NCI-H146 (cell line): ENCODE results near the gene VPS16.
"Not testable (repeated sequence)": the region's sequence is repeated elsewhere in the genome, so short reads cannot be mapped to it uniquely, and the experiment has no call there.

Experiments
- DNase-seq: peaks from one replicate; lab custom pipeline; 2025; lab: John Stamatoyannopoulos, UW

Gene VPS16

DNA sequence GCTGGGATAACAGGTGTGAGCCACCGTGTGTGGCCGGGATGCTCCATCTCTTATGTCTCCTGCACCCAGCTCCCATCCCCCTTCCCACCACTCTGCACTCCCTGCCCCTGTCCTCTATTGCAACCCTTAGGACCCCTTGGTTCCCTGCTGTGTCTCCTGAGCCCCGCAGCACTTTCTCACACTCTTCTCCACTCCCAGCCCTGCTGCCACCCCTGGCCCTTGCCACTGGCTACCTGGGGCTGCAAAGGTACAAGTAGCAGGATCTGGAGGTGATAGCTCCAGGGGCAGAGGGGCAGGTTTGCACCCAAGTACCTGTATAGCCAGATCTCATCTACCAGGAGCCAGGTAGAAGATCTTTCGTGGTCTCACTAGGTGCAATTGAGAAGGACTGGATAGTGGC, 33.5 kb upstream of the VPS16 start:
- no peak for DNase-seq

DNA sequence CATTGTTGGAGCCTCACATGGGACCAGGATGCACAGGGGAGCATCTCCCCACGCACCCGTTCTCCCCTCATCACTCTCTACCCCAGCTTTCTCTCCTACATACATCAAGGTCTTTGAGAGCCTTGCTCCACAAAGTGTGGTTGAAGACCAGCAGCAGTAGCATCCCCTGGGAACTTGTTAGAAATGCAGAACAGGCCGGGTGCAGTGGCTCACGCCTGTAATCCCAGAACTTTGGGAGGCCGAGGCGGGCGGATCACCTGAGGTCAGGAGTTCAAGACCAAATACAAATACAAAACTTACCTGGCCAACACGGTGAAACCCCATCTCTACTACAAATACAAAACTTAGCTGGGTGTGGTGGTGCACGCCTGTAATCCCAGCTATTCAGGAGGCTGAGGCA, 32.6 kb upstream of the VPS16 start:
- DNase-seq = not testable (repeated sequence)

GRCh38 chr20:2809690-2810089, 30.9 kb upstream of the VPS16 start:
- no peak for DNase-seq

- no peak for DNase-seq
Observed at GRCh38 chr20:2812189-2812588, 28.4 kb upstream of the VPS16 start.

DNA sequence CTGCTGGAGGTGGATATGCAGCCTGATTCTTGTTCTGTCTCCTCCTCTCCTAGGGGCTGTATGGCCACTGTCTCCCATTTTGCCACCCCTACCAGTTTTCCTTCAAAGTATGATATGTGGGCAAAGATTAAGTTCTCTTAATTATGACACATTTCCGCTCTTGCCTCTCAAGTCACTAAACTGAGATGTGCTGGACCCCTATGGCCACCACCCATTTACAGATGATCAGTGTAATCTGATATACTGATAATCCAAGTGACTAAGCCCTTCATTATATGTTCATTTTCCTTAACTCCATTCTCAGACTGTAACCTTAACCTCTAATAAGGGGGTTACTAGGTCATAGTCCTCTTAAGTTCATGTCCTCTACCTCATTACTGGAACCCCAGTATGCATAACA, 26.5 kb upstream of the VPS16 start:
- no peak for DNase-seq

DNA sequence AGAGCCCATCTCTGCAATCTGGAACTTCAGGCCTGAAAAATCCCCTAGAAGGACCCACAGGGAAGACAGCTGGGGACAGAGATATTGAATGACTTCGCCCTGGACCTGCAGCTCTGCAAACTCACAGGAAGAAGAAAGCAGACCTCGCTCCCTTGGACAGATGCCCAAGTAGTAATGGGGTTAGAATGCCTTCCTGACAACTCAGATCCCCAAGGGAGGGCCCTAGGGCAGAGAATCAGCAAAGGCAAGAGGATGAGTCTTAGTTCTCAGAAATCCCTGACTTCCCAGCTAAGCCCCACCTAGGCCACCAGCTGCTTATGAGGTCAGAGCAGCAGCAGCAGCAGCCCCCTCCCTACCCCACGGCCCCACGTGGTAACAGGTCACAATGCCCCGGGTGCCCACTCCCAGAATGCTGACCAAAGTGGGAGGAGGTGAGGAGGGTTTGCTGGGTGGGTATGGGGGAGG, 25.9 kb upstream of the VPS16 start, which contains the start of gene C20orf141:
Gene C20orf141, plus strand, starts transcription at position 401 of the 465 bp plus-strand sequence. CDS start 198 bp downstream, outside the sequence.
- no peak for DNase-seq

DNA sequence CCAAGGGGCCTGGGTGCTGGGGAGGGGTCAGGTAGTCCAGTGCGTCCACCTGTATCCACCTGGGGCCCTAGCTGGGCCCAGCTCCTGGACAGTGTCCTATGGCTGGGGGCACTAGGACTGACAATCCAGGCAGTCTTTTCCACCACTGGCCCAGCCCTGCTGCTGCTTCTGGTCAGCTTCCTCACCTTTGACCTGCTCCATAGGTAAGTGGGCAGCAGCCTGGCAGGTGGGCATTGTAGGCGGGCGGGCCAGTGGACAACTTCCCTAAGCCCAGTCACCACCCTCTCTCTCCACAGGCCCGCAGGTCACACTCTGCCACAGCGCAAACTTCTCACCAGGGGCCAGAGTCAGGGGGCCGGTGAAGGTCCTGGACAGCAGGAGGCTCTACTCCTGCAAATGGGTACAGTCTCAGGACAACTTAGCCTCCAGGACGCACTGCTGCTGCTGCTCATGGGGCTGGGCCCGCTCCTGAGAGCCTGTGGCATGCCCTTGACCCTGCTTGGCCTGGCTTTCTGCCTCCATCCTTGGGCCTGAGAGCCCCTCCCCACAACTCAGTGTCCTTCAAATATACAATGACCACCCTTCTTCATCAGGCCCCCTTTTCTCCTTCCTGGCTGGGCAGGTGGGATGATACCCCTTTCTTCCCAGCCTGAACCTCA, 25.2 kb upstream of the VPS16 start:
- no peak for DNase-seq

- no peak for DNase-seq
Observed at GRCh38 chr20:2816030-2816582, 24.4 kb upstream of the VPS16 start, which contains the start of gene TMEM239. Gene TMEM239 (plus strand): TSS chr20:2816364. CDS start chr20:2816555, 191 bp downstream.

GRCh38 chr20:2816583-2817340, 23.8 kb upstream of the VPS16 start:
- no peak for DNase-seq

- DNase-seq = no peak
Observed at GRCh38 chr20:2817341-2817726, 23.2 kb upstream of the VPS16 start.

DNA sequence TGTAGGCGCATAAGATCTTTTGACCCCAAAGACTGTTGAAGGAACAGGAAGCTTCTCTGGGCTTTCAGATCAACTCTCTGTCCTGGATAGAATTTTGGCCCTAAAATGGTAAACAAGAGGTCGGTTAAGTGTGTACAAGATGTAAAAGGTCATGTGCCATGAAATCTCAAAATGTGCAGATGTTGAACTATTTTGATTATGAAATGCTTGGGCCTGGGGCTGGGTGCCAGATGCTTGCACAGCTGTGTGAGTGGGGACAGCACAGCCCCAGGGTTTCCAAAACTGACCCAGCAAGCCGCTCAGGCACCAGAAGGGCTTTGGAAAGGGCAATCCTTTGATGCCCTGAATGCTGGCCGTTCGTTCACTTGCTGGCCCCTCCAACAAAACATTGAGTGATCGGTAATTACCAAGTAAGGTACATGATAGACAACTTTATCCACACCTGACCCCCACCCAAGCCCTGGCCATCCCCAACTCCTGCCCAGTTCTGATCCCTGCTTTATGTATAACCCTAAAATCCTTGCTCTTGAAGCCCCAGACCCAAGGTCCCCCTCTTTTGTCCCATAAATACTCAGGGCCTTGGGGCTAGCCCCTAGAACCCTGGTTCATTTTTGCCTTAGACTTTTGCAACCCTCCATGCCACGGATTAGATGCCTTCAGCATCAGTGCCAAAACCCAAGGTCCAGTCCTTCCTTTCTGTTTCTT, 22.5 kb upstream of the VPS16 start:
- no peak for DNase-seq

DNA sequence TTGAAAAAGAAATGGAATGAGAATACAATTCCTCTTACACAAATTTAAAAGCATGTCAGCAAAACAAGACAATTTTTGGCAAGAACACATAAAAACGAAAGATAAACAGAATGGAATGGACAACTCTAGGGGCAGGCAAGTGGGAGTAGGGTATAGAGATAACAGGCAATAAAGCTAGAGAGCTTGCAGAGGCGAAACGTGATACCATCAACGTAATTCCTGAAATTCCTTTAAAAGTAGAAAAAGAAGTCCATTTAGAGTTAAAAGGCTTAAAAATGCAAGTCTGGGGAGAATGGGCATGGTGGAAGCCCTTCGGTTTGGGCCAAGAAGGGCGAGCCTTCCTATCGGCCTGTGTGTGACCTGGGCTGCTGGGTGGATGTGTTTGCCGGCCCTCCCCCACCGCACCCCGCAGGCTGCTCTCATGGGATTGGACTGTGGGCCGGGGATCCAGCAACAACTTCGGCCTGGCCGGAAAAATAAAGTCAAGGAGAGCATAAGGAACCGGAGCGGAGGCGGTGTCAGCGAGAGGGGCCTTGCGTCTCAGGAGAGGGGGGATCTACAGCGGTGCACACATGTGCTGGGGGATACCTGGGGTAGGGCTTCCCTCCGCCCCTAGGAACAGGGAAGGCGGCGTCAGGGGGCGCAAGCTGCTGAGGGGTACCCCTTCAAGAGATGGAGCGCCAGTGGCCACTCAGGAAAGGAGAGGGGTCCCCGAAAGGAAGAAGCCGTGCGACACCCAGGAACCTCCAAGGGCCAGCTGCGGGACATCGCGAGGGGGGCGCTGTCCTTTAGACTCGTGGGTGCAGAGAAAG, 20.3 kb upstream of the VPS16 start:
- no peak for DNase-seq

- DNase-seq = no peak
Observed at GRCh38 chr20:2820896-2821869, 19.4 kb upstream of the VPS16 start.

DNA sequence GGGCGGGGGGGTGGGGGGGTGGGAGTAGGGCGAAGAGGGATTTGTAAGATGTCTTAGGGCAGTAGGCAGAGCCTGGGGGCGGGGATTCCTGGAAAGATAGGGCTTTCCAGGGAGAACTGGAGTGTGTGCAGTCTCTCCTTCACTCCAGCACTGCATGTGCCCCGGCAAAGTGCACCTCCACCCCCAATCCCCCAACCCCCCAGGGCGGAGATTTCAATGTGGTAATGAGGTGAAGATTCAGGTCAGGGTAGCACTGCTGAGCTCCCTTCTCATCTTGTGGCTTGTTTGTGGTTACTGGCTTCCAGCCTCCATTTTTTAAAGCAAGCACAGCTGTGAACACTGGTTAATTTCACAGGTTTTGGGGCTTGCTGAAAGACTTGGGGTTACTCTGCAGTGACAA, 18.5 kb upstream of the VPS16 start:
- DNase-seq = no peak

- no peak for DNase-seq
Observed at GRCh38 chr20:2825761-2826160, 14.8 kb upstream of the VPS16 start.

- no peak for DNase-seq
Observed at GRCh38 chr20:2826655-2827054, 13.9 kb upstream of the VPS16 start.

- DNase-seq = no peak
Observed at GRCh38 chr20:2829376-2829775, 11.2 kb upstream of the VPS16 start.

GRCh38 chr20:2831206-2831605, 9.3 kb upstream of the VPS16 start:
- not testable (repeated sequence) for DNase-seq

DNA sequence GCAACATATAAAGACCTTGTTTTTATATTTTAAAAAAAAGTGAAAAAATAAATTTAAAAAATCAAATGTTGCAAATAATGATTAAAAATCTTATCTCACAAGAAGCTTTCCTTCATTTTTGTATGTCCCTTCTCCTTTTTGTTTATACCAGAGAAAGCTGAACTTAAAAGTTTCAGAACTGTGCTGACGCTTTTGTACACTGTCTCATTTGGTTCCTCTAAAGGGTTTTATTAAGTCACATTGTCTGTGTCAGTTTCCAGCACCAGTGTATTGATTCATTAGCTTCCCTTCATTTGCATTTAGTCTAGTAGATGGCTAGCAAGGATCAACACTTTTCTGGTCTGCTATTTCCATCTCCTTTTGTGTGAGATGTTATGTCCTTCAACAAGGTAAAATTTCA, 6.8 kb upstream of the VPS16 start:
- DNase-seq = no peak

- DNase-seq = no peak
Observed at GRCh38 chr20:2834401-2835110, 6.0 kb upstream of the VPS16 start.
